ENCODE measurements around the gene ARMS2. TPM values are rescaled to one million over a fixed set of nuclear protein-coding genes. Genes with fewer than 3 reads are reported as not detected.
A peak's percentile ranks its signal among the peaks of the same experiment; 100 is the strongest.

Gene ARMS2
- polyA plus RNA-seq, 3 donors = not detected

- peaks cover 70 to 89% (median 70%) of the 10 kb centered on the region in 3 donors for H3K27me3 Mint-ChIP-seq (ENCODE audit: low read depth in 3 of 3)
- peaks cover 0 to 29% of the 10 kb centered on the region in 2 donors for H3K9me3 ChIP-seq (replicated peaks in 1 of 2; ENCODE audit: control insufficient read depth in 1 of 2, insufficient read depth in 1 of 2, low read length in 2 of 2)
- WGBS (ENCODE audit: insufficient coverage) = 54% methylated on average over 3 of the region's 6 CpGs
- no peak overlapping the region for H2AFZ ChIP-seq (ENCODE audit: insufficient read depth, low read depth, low read length, poor library complexity, severe bottlenecking)
- no peak overlapping the region for H3K4me3 ChIP-seq (replicated peaks in 1 of 3; ENCODE audit: low read depth in 2 of 3, low read length in 3 of 3)
- no peak overlapping the region for H3K9ac ChIP-seq (ENCODE audit: insufficient read depth, low read length, poor library complexity, severe bottlenecking)
- TF ChIP-seq, protein P1, sequence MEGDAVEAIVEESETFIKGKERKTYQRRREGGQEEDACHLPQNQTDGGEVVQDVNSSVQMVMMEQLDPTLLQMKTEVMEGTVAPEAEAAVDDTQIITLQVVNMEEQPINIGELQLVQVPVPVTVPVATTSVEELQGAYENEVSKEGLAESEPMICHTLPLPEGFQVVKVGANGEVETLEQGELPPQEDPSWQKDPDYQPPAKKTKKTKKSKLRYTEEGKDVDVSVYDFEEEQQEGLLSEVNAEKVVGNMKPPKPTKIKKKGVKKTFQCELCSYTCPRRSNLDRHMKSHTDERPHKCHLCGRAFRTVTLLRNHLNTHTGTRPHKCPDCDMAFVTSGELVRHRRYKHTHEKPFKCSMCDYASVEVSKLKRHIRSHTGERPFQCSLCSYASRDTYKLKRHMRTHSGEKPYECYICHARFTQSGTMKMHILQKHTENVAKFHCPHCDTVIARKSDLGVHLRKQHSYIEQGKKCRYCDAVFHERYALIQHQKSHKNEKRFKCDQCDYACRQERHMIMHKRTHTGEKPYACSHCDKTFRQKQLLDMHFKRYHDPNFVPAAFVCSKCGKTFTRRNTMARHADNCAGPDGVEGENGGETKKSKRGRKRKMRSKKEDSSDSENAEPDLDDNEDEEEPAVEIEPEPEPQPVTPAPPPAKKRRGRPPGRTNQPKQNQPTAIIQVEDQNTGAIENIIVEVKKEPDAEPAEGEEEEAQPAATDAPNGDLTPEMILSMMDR (IDR thresholded peaks at IDR 0.05) = no peak
- H3K4me2 ChIP-seq (replicated peaks; ENCODE audit: extremely low read depth, low read length, poor library complexity, severe bottlenecking) = no peak overlapping the region
- H4K20me1 ChIP-seq (ENCODE audit: insufficient read depth, low read length) = no peaks in the 10 kb centered on the region
- no peaks in the 10 kb centered on the region for H3K79me2 ChIP-seq (ENCODE audit: insufficient read depth, low read length)
- peaks cover 0 to 21% (median 8%) of the 10 kb centered on the region in 7 donors for H3K9me3 Mint-ChIP-seq
- intact Hi-C loops (cut with micrococcal nuclease) = no loop called here
- H3K4me1 ChIP-seq (ENCODE audit: control insufficient read depth in 1 of 2, insufficient read depth in 2 of 2, low read length in 2 of 2) = peaks cover 10 to 25% of the 10 kb centered on the region in 2 donors
- H3K36me3 ChIP-seq (replicated peaks in 1 of 2; ENCODE audit: control insufficient read depth in 1 of 2, insufficient read depth in 2 of 2, low read length in 2 of 2) = no peaks in the 10 kb centered on the region
- H3K36me3 Mint-ChIP-seq = peaks cover 3 to 12% of the 10 kb centered on the region in 2 donors
- peaks cover 29% of the 10 kb centered on the region for H3K4me1 Mint-ChIP-seq
- peak overlapping the region in 1 of 7 donors; percentile 73 for H3K27ac Mint-ChIP-seq
- DNase-seq = no peak
- peaks cover 62 to 77% of the 10 kb centered on the region in 2 donors for H3K27me3 ChIP-seq (ENCODE audit: control insufficient read depth in 2 of 2, insufficient read depth in 2 of 2, low read length in 2 of 2)
- peak overlapping the region in 1 of 2 donors; percentile 75 for H3K4me3 Mint-ChIP-seq
- no peak overlapping the region for H3K27ac ChIP-seq (ENCODE audit: low read depth in 1 of 2, low read length in 2 of 2)
Measured at GRCh38 chr10:122458693-122459092, 4.2 kb downstream of the ARMS2 start.

DNA sequence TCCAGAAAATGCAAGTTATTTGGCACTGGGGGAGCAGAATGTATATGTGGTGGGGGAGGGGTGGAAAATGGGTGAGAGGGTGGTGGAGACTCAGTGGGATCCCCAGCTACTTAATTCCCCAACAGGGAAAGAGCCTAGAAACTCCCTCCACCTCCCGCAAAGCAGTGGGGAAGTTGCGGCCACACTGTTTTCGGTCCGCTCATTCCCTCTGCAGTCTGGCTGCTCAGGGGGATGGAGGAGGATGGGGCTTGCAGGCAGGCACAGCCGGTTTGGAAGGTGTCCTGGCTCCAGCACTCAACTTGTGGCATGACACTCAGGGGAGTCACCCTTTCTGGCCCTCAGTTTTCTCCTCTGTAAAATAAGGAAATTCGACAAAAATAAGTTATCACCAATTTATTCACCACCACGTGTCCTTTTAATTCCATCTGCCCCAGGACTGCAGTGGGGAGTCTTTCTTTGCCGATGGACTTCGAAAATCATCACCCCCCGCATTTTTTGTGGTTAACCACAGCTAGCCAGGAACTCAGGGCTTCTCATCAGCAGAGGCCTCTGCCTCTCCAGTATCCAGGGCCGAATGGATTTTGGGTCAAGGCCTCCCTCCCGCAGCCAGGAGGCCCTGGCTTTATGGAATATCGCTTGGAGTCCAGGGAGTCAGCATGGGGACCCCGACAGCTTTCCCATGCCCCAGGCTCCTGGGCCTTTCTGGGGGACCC lies 5.3 kb downstream of the ARMS2 start:
- H3K4me3 Mint-ChIP-seq = peak overlapping the region in 1 of 2 donors; percentile 75
- H3K9me3 Mint-ChIP-seq = peaks cover 0 to 21% (median 8%) of the 10 kb centered on the region in 7 donors
- H3K79me2 ChIP-seq (ENCODE audit: insufficient read depth, low read length) = no peaks in the 10 kb centered on the region
- H3K9ac ChIP-seq (ENCODE audit: insufficient read depth, low read length, poor library complexity, severe bottlenecking) = no peak overlapping the region
- DNase-seq = no peak
- H2AFZ ChIP-seq (ENCODE audit: insufficient read depth, low read depth, low read length, poor library complexity, severe bottlenecking) = no peak overlapping the region
- H3K27me3 Mint-ChIP-seq (ENCODE audit: low read depth in 3 of 3) = peaks cover 75 to 93% (median 80%) of the 10 kb centered on the region in 3 donors
- WGBS (ENCODE audit: insufficient coverage) = 39% methylated on average over 8 of the region's 14 CpGs
- TF ChIP-seq, protein P1 (IDR thresholded peaks at IDR 0.05) = no peak
- intact Hi-C loops (cut with micrococcal nuclease) = no loop called here
- peaks cover 30% of the 10 kb centered on the region for H3K4me1 Mint-ChIP-seq
- no peaks in the 10 kb centered on the region for H3K36me3 ChIP-seq (replicated peaks in 1 of 2; ENCODE audit: control insufficient read depth in 1 of 2, insufficient read depth in 2 of 2, low read length in 2 of 2)
- peaks cover 3 to 19% of the 10 kb centered on the region in 2 donors for H3K36me3 Mint-ChIP-seq
- peaks cover 0 to 35% of the 10 kb centered on the region in 2 donors for H3K9me3 ChIP-seq (replicated peaks in 1 of 2; ENCODE audit: control insufficient read depth in 1 of 2, insufficient read depth in 1 of 2, low read length in 2 of 2)
- H3K4me3 ChIP-seq (replicated peaks in 1 of 3; ENCODE audit: low read depth in 2 of 3, low read length in 3 of 3) = no peak overlapping the region
- H3K4me1 ChIP-seq (ENCODE audit: control insufficient read depth in 1 of 2, insufficient read depth in 2 of 2, low read length in 2 of 2) = peaks cover 10 to 25% of the 10 kb centered on the region in 2 donors
- H3K27me3 ChIP-seq (ENCODE audit: control insufficient read depth in 2 of 2, insufficient read depth in 2 of 2, low read length in 2 of 2) = peaks cover 72 to 85% of the 10 kb centered on the region in 2 donors
- H4K20me1 ChIP-seq (ENCODE audit: insufficient read depth, low read length) = no peaks in the 10 kb centered on the region
- peak overlapping the region in 2 of 7 donors; percentile 23 to 45 for H3K27ac Mint-ChIP-seq
- H3K4me2 ChIP-seq (replicated peaks; ENCODE audit: extremely low read depth, low read length, poor library complexity, severe bottlenecking) = no peak overlapping the region
- no peak overlapping the region for H3K27ac ChIP-seq (ENCODE audit: low read depth in 1 of 2, low read length in 2 of 2)

Measured in CD14-positive monocyte (primary cell).